SJSA1 (cell line): ENCODE measurements around the gene SERINC5. TPM values are rescaled to one million over a fixed set of nuclear protein-coding genes. Genes with fewer than 3 reads are reported as not detected.

Source experiments
- DNase-seq, 2 experiments: peaks; one replicate each; pipeline ENCODE4 v3.0.0-alpha.2; 2015 to 2020; ENCODE audit warnings: low spot score in 2 of 2, low read depth in 1 of 2
- H3K27ac ChIP-seq: fragments of 250-450 bp; sonication (Bioruptor Pico); 2 replicates; pipeline ENCODE4 v1.5.1; 2020; ENCODE audit warnings: mild to moderate bottlenecking, moderate library complexity
- H3K27me3 ChIP-seq: fragments of 250-450 bp; sonication (Bioruptor Pico); replicated peaks from 2 replicates; pipeline ENCODE4 v1.5.1; 2020; ENCODE audit warnings: mild to moderate bottlenecking, moderate library complexity
- H3K36me3 ChIP-seq: fragments of 250-450 bp; sonication (Bioruptor Pico); 2 replicates; pipeline ENCODE4 v1.5.1; 2020; ENCODE audit warnings: mild to moderate bottlenecking
- H3K4me1 ChIP-seq: fragments of 250-450 bp; sonication (Bioruptor Pico); replicated peaks from 2 replicates; pipeline ENCODE4 v1.6.1; 2021; ENCODE audit warnings: mild to moderate bottlenecking
- H3K4me3 ChIP-seq: fragments of 250-450 bp; sonication (Bioruptor Pico); 2 replicates; pipeline ENCODE4 v1.5.1; 2020; ENCODE audit warnings: mild to moderate bottlenecking
- H3K9me3 ChIP-seq: fragments of 250-450 bp; sonication (Bioruptor Pico); replicated peaks from 2 replicates; pipeline ENCODE4 v1.5.1; 2020; ENCODE audit warnings: mild to moderate bottlenecking
- total RNA-seq: library from RNA; depleted of rRNA; stranded (reverse); fragments of >200 nt; shearing (Covaris generic); gene quantifications from 2 replicates; pipeline ENCODE4 v1.2.3, GENCODE V29; 2014

The SERINC5 gene
- total RNA-seq, 1 experiment from 2014 or later, result 7.0 TPM

DNA sequence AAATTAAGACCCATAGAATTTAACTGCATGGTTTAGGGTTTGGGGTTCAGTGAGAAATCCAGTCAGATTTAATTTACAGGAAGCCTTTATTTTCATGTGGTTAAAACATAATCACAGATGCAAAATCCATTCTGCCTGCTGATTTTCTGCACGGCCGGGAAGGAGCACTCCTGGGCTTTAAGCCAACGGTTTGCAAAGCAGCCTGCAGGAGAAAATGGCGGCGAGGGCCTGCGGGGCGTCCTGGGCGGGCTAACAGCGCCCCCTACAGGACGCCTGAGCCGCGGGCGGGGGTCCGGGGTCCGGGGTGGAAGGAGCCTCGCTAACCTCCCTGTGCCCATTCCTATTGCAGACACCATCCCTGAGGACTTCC is 173.1 kb downstream of the SERINC5 start:
- no peak for DNase-seq
- Histone ChIP-seq H3K27me3 (0 out of 2 replicates have a peak, but pooled peaks cover 3% of the 10 kb centered on the region), H3K36me3 (no peaks in the 10 kb centered on the region), H3K4me3 (no peak overlapping the region), H3K4me1 (no peaks in the 10 kb centered on the region), H3K27ac (no peak overlapping the region), H3K9me3 (no peaks in the 10 kb centered on the region)

DNA sequence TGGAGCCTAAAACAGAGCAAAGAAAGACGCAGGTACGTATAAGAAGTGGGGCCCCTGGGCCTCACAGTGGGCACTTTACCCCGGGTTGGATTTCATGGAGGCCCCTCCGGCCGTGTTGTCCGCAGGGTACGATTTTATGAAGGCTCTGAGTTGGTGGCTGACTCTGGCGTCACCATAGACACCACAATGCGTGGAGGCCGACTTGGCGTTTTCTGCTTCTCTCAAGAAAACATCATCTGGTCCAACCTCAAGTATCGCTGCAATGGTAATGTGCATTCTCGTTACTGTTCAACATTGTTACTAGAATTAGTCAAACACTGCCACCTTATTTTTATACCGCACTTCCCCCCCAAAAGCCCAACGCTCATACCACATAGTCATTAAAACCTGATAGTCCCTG is 173.6 kb downstream of the SERINC5 start:
- no peak overlapping the region for H3K27ac ChIP-seq
- H3K27me3 ChIP-seq, result 0 out of 2 replicates have a peak, but pooled peaks cover 3% of the 10 kb centered on the region
- H3K4me1 ChIP-seq, result no peaks in the 10 kb centered on the region
- DNase-seq, result no peak
- H3K36me3 ChIP-seq, result no peaks in the 10 kb centered on the region
- H3K4me3 ChIP-seq, result no peak overlapping the region
- H3K9me3 ChIP-seq, result no peaks in the 10 kb centered on the region

GRCh38 chr5:80078921-80079320 is 176.9 kb downstream of the SERINC5 start:
- H3K4me1 ChIP-seq, result no peaks in the 10 kb centered on the region
- no peak for DNase-seq
- H3K4me3 ChIP-seq, result no peak overlapping the region
- H3K9me3 ChIP-seq, result no peaks in the 10 kb centered on the region
- H3K36me3 ChIP-seq, result no peaks in the 10 kb centered on the region
- H3K27ac ChIP-seq, result no peak overlapping the region
- no peaks in the 10 kb centered on the region for H3K27me3 ChIP-seq

GRCh38 chr5:80077051-80077714 is 178.7 kb downstream of the SERINC5 start:
- Histone ChIP-seq H3K36me3 (no peaks in the 10 kb centered on the region), H3K27me3 (no peaks in the 10 kb centered on the region), H3K9me3 (no peaks in the 10 kb centered on the region), H3K27ac (no peak overlapping the region), H3K4me1 (no peaks in the 10 kb centered on the region), H3K4me3 (no peak overlapping the region)
- no peak for DNase-seq

DNA sequence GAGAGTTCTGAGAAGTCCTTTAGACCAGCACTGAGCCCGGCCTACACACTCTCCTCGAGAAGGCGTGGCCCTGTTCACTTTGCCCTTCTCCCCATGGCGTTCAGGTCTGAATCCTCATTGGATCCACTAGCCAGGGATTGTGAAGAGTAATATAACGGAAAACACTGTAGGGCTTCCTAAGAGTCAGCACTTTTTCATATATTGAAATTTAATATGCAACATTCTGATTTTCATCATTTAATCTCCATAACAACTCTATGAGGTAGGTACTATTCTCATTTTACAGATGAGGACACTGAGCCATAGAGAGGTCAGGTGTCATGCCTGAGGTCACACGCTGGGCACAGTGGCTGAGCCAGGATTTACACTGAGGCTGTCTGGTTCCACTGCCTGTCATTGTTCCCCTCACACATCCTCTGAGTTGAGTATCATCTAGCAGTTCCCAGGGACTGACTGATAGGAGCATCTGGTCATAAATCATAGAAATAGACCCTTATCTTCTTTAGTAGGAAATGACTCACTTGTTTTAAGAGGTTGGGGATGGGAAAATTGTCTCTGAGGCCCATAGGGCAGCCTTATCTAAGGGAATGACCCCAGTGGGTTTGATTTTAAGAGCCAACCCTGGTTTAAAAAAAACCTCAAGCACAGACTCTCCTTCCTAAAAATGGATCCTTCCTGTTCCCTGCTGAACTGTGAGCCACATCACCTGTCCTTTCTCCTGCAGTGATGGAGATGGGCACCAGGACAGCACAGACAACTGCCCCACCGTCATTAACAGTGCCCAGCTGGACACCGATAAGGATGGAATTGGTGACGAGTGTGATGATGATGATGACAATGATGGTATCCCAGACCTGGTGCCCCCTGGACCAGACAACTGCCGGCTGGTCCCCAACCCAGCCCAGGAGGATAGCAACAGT is 179.5 kb downstream of the SERINC5 start:
- Histone ChIP-seq H3K36me3 (no peaks in the 10 kb centered on the region), H3K27ac (no peak overlapping the region), H3K9me3 (no peaks in the 10 kb centered on the region), H3K4me3 (no peak overlapping the region), H3K27me3 (no peaks in the 10 kb centered on the region), H3K4me1 (no peaks in the 10 kb centered on the region)
- DNase-seq, result no peak

- no peak overlapping the region for H3K27ac ChIP-seq
- no peaks in the 10 kb centered on the region; the same call in 1 of the 2 replicates for H3K27me3 ChIP-seq
- no peaks in the 10 kb centered on the region for H3K9me3 ChIP-seq
- no peaks in the 10 kb centered on the region for H3K4me1 ChIP-seq
- no peak overlapping the region for H3K4me3 ChIP-seq
- no peaks in the 10 kb centered on the region for H3K36me3 ChIP-seq
- DNase-seq, result no peak
Observed at GRCh38 chr5:80072103-80073073, 183.5 kb downstream of the SERINC5 start.

DNA sequence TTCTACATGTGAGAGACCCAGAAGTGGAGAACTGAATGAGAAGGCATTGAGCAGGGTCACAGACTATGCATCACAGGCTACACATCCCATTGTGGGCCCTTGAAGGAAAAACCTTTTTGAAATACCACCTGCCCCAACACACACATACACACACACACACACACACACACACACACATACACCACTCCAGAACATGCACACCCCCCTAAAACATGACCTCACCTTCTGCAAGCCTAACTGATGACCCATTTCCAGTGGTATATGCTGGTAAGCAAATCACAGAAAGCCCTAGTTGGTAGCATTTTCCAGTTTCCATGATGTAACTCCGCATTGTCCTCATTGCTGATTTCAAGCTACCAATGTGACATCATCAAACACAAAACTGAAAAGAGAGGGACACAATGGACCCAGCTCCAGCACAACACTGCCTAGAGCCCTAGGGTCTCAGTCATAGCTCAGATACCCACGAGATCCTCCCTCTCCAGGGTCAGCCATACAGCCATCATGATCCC is 184.3 kb downstream of the SERINC5 start:
- Histone ChIP-seq H3K4me3 (no peak overlapping the region), H3K4me1 (no peaks in the 10 kb centered on the region), H3K9me3 (no peaks in the 10 kb centered on the region), H3K27ac (no peak overlapping the region), H3K36me3 (no peaks in the 10 kb centered on the region), H3K27me3 (no peaks in the 10 kb centered on the region; the same call in 1 of the 2 replicates)
- DNase-seq, result no peak

DNA sequence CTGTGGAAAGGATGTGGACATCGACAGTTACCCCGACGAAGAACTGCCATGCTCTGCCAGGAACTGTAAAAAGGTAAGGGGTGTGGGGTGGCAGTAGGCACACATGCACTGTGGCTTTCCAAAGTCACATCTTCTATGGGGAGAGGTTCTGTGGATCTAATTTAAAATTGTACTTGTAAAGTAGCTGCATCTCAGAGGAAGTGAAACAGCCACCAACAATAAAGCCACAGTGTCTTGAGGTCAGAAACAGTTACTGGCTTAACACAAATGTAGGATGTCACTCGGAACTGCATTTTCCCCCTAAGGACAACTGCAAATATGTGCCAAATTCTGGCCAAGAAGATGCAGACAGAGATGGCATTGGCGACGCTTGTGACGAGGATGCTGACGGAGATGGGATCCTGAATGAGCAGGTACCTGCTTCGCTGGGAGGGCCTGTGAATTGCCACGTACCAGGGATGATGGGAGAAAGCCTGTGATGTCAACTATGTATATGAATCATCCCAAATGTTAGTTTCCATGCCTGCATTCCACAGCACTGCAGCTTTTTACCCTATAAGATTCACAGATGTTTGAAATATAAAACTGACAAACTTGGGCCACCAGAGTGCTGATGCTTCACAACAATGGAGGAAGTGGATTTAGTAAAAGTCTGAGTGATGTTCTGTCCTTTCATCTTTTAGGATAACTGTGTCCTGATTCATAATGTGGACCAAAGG is 185.4 kb downstream of the SERINC5 start:
- no peak for DNase-seq
- Histone ChIP-seq H3K4me1 (no peaks in the 10 kb centered on the region), H3K27me3 (no peaks in the 10 kb centered on the region; the same call in 1 of the 2 replicates), H3K4me3 (no peak overlapping the region), H3K36me3 (no peaks in the 10 kb centered on the region), H3K9me3 (no peaks in the 10 kb centered on the region), H3K27ac (no peak overlapping the region)

DNA sequence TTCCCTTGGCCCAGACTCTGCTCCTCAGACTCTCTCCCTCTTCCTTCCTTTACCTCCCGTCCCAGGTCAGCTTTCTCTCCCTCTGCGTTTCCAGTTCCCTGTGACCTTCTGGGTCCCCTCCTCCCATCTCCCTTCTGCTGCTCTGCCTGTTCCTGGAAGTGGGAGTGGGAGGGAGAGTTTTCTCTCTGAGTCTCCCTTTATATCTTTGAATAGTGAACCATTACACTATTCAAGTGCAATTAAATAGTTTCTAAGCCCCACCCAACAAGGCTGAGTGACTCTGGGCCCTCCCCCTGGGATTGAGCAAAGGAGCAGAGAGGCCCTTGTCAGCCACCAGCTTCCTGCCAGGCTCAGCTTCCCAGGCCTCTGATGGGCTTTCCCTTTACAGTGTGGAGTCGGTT is 185.9 kb downstream of the SERINC5 start:
- H3K27ac ChIP-seq, result no peak overlapping the region
- no peaks in the 10 kb centered on the region for H3K9me3 ChIP-seq
- no peaks in the 10 kb centered on the region for H3K36me3 ChIP-seq
- DNase-seq, result no peak
- no peak overlapping the region for H3K4me3 ChIP-seq
- no peaks in the 10 kb centered on the region for H3K4me1 ChIP-seq
- H3K27me3 ChIP-seq, result no peaks in the 10 kb centered on the region; the same call in 1 of the 2 replicates

- Histone ChIP-seq H3K4me1 (no peaks in the 10 kb centered on the region), H3K27ac (no peak overlapping the region), H3K27me3 (no peaks in the 10 kb centered on the region; the same call in 1 of the 2 replicates), H3K4me3 (no peak overlapping the region), H3K36me3 (no peaks in the 10 kb centered on the region), H3K9me3 (no peaks in the 10 kb centered on the region)
- no peak for DNase-seq
Observed at GRCh38 chr5:80069251-80069800, 186.5 kb downstream of the SERINC5 start.

GRCh38 chr5:80068775-80069174 is 187.1 kb downstream of the SERINC5 start:
- H3K36me3 ChIP-seq, result no peaks in the 10 kb centered on the region
- no peak overlapping the region for H3K27ac ChIP-seq
- DNase-seq, result no peak
- no peaks in the 10 kb centered on the region for H3K9me3 ChIP-seq
- no peaks in the 10 kb centered on the region; the same call in 1 of the 2 replicates for H3K27me3 ChIP-seq
- H3K4me3 ChIP-seq, result no peak overlapping the region
- H3K4me1 ChIP-seq, result no peaks in the 10 kb centered on the region

DNA sequence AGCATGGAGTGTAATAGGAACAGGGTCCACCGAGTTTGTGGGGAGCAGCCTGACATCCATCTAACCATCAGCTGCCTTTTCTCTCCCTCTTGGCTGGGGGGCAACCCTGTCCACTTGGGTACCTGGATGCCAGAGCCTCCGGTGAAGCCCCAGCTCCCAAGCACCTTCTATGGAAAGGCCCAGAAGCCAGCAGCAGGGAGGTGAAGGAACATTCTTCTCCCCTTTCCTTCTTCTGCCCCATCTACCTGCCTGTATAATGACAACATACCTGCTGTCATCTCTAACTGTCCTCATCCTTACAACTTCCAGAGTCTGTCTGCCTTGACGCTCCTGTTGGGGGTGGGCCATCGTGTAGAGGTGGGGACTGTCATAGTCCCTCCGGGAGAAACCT is 187.6 kb downstream of the SERINC5 start:
- H3K9me3 ChIP-seq, result no peaks in the 10 kb centered on the region
- H3K36me3 ChIP-seq, result no peaks in the 10 kb centered on the region
- H3K27me3 ChIP-seq, result no peaks in the 10 kb centered on the region; the same call in 1 of the 2 replicates
- H3K27ac ChIP-seq, result no peak overlapping the region
- DNase-seq, result no peak
- H3K4me1 ChIP-seq, result no peaks in the 10 kb centered on the region
- H3K4me3 ChIP-seq, result no peak overlapping the region
